Measurements from ENCODE around the gene ELMO1.

The ELMO1 gene

GRCh38 chr7:37282093-37282444 lies 166.6 kb downstream of the ELMO1 start:
- no peak for DNase-seq (ENCODE audit: low read depth, low spot score)
- TF ChIP-seq CTCF (IDR thresholded peaks at IDR 0.05; ENCODE audit: insufficient read depth, low read length, missing control alignments): no peak
- H3K4me3 ChIP-seq (ENCODE audit: low read depth, low read length): no peak overlapping the region
- CTCF ChIA-PET: no interaction called here
- POLR2A ChIA-PET: no interaction called here

GRCh38 chr7:37281368-37282092 lies 167.1 kb downstream of the ELMO1 start:
- no peak for TF ChIP-seq CTCF (IDR thresholded peaks at IDR 0.05; ENCODE audit: insufficient read depth, low read length, missing control alignments)

GRCh38 chr7:37277513-37277912 lies 171.2 kb downstream of the ELMO1 start:
- CTCF ChIA-PET: no interaction called here
- no peak for DNase-seq (ENCODE audit: low read depth, low spot score)
- no peak overlapping the region for H3K4me3 ChIP-seq (ENCODE audit: low read depth, low read length)
- POLR2A ChIA-PET: no interaction called here
- TF ChIP-seq CTCF (IDR thresholded peaks at IDR 0.05; ENCODE audit: insufficient read depth, low read length, missing control alignments): no peak

More at GRCh38 chr7:37281368-37282092, 167.1 kb downstream of the ELMO1 start:
- ChIA-PET CTCF (no interaction called here), POLR2A (no interaction called here)
- no peak overlapping the region for H3K4me3 ChIP-seq (ENCODE audit: low read depth, low read length)
- no peak for DNase-seq (ENCODE audit: low read depth, low spot score)

- ChIA-PET CTCF (no interaction called here), POLR2A (no interaction called here)
- DNase-seq (ENCODE audit: low read depth, low spot score): no peak
- no peak overlapping the region for H3K4me3 ChIP-seq (ENCODE audit: low read depth, low read length)
- TF ChIP-seq CTCF (IDR thresholded peaks at IDR 0.05; ENCODE audit: insufficient read depth, low read length, missing control alignments): no peak
Measured at GRCh38 chr7:37275078-37275710, 173.5 kb downstream of the ELMO1 start.

- ChIA-PET POLR2A (no interaction called here), CTCF (no interaction called here)
- no peak for DNase-seq (ENCODE audit: low read depth, low spot score)
- no peak overlapping the region for H3K4me3 ChIP-seq (ENCODE audit: low read depth, low read length)
- no peak for TF ChIP-seq CTCF (IDR thresholded peaks at IDR 0.05; ENCODE audit: insufficient read depth, low read length, missing control alignments)
Measured at GRCh38 chr7:37273891-37274290, 174.8 kb downstream of the ELMO1 start.

GRCh38 chr7:37269711-37270508 lies 178.8 kb downstream of the ELMO1 start:
- DNase-seq (ENCODE audit: low read depth, low spot score): no peak
- no peak for TF ChIP-seq CTCF (IDR thresholded peaks at IDR 0.05; ENCODE audit: insufficient read depth, low read length, missing control alignments)
- ChIA-PET POLR2A (no interaction called here), CTCF (no interaction called here)
- H3K4me3 ChIP-seq (ENCODE audit: low read depth, low read length): no peak overlapping the region
